KG1 (cell line): ENCODE results near the gene NECTIN1.

ENCODE experiments used
- DNase-seq: peaks from one replicate; lab custom pipeline; 2025; lab: John Stamatoyannopoulos, UW

Gene NECTIN1

GRCh38 chr11:119640541-119640940, 88.5 kb downstream of the NECTIN1 start:
- no peak for DNase-seq

- DNase-seq = no peak
Measured at GRCh38 chr11:119639642-119640205, 89.3 kb downstream of the NECTIN1 start.

GRCh38 chr11:119638851-119639250, 90.1 kb downstream of the NECTIN1 start:
- no peak for DNase-seq

GRCh38 chr11:119637481-119637880, 91.5 kb downstream of the NECTIN1 start:
- DNase-seq = no peak

GRCh38 chr11:119635776-119636175, 93.2 kb downstream of the NECTIN1 start:
- no peak for DNase-seq

DNA sequence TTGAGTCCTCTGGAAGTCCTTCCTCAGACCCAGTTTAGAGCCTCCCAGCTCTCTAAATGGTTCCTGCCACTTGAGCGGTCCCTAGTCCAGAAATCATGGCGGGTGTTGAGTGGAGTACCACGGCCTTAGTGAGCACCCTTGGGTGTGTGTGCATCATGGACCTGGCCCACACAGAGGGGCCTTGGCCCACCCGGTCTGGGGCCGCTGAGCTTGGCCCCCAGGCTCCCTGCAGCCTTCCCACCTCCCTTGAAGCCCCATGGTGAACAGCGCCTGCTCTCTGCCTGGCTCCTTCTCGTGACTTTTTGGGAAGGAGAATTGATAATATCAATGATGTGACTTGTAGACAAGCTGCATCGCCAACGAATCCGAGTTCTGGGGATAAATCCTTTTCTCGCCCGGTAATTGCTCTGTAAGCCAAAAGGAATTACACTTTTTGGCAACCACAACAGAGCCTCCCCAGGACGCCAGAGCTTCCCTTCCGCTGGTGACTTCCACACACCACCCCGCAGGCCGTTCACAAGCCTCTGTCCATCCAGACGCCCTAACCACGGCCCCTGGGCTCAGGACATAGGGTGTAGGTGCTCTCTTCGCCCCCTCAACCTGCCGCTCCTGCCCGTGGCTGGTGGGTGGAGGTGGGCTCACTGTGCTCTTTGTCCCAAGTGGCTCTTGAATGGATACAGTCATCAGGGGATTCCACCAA, 93.8 kb downstream of the NECTIN1 start:
- no peak for DNase-seq

DNA sequence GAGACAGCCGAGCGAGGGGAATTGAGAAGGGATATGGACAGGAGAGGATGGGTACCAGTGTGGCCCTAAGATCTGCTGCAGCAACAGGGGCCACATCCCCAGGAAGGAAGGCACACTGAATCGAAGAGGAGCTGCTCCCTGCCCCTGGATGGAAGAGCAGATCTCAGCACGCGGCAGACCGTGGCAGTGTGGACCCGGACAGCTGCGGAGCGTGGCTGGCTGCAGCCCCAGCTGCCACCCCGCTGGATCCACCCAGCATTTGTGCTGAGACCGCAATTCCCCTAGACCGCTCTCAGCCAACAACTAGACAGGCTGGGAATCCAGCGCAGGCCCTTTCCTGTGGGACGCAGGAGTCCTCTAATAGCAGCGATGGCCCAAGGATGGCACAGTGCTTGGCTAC, 94.7 kb downstream of the NECTIN1 start:
- no peak for DNase-seq

DNA sequence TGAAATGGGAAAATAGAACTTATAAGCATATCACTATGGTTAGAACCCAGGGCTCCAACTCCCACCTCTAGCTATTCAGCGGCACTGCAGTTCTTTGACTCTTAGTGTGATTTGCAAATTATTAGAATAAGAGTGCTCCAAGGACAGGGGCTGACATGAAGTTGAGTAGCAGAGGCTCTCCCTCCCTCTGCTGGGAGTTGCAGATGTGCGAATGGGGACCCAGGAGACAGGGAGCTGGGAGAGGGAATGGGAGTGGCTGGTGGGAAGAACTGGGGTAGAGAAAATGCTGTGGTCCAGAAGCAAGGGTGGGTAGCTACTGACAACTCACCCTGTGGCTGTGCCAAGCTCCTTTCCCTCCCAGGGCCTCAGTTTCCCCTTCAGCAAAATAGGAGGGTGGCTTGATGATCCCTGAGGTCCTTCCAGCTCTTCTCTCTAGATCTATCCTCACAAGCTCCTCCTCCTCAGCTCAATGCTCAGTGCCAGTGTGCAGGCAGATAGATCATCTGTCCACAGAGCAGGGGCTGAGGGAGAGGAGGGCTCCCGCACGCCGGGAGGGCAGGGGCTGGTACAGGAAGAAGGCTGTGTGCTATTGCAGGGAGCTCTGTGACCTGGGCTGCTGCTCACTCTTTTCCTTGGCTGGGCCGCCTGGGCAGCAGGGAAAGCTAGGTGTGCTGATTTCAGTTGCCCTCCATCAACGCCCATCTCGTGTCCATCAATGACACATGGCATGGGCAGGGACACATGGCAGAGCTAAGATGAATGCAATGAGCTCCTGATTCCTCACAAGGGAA, 99.0 kb downstream of the NECTIN1 start:
- DNase-seq = no peak

GRCh38 chr11:119629085-119629484, 99.9 kb downstream of the NECTIN1 start:
- no peak for DNase-seq

DNA sequence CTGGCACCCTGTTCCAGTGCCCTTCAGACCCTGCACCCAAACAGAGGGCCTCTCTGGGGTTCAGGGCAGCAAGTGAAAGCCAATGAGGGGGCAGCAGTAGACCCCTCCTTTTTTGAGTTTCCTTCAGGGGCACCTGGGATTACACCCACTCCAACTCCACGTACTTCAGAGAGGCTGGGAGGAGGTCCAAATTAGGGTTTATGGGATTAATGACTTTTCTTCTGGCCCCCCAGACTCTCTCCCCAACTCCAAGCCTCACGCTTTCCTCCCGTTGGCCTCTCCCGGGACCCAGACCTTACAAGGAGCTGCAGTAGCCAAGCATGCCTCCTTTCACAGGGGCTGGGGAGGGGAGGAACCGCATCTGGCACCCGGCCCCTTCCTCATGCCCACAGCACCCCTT, 101.7 kb downstream of the NECTIN1 start:
- no peak for DNase-seq

DNA sequence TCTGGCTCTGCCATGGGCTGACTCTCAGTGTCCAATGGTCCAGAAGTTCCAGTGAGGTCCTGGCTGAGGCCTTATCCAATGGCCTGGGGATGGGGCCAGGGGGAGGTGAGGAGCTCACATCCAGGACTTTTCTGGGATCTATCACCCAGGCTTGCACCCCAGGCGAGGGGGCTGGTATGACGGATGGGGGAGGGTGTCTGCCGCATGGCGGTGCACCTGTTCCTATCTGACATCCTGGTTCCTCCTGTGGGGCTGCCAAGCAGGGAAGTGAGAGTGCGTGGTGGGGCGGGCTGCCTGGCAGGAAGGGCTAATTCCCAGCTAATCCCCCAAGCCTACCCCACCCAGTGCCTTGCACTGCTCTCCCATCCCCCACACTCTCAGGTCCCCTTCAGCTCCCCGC, 102.1 kb downstream of the NECTIN1 start:
- DNase-seq = no peak

GRCh38 chr11:119626197-119626841, 102.7 kb downstream of the NECTIN1 start:
- DNase-seq = no peak

GRCh38 chr11:119625206-119625978, 103.6 kb downstream of the NECTIN1 start:
- no peak for DNase-seq

GRCh38 chr11:119624629-119625028, 104.4 kb downstream of the NECTIN1 start:
- no peak for DNase-seq

- DNase-seq = peak; percentile 13
Measured at GRCh38 chr11:119624102-119624615, 104.8 kb downstream of the NECTIN1 start.

DNA sequence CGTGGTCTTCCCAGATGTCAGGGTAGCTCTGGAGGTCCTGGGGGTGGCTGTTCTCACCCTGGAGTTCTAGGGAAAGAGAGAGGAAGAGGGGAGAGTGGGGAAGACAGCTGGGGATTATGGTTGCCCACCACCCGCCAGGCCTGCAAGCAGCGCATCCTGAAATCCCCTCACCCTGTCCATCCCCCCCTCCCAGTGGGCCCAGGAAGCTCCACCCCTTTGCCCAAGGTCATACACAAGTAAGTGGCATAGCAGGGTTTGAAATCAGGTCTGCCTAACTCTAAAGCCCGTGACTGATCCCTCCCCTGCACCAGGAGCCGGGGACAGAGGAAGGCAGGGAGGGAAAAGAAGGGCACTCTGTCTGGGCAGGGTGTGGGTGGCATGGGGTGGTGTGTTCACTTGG, 105.3 kb downstream of the NECTIN1 start:
- DNase-seq = no peak

DNA sequence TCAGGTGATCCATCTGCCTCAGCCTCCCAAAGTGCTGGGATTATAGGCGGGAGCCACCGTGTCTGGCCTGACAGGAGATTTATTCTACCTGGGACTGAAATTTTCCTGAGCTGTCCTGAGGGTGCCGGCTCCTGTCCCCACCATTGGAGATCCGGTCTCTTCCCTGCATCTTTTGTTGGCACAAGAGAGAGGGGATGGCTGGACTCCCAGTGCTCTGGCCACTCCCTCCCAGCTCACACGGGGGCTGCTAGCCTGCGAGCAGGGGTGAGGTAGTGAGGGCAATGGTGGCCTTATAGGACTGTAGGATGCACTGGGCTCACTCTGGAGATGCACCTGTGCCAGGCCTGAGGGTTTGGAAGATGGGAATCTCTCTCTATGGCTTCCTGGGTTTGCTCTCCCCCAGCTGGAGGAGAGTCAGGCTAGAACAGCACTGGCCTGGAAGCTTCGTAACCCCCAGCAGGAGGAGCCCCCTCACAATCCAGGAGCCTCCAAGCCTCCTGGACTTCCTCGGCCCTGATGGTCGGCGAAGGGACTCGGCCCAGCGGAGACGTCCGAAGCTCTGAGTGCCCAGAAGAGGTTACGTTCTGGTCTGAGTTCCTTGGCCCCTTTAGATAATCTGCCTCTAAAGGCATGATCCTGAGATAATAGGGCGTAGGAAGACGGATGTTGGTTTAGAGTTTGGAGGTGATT, 106.4 kb downstream of the NECTIN1 start:
- no peak for DNase-seq

DNA sequence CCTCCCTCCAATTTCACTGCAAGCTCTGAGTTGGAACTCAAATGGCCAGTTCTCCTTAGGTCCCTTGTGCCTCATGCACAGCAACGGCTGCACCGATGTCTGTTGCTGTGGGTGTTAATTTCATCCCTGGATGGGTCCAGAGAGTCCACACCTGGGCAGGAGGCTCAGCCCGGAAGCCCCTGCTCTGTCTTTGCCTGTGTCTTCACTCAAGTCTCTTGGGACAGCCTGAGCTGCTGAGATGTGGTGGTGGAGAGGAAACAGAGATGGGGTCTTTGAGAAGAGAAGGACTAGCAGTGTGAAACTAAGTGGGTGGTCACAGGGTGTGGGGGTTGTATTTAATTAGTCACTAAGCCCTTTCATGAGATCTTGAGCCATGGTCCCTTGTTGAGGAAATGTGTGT, 109.3 kb downstream of the NECTIN1 start:
- DNase-seq = no peak

GRCh38 chr11:119618208-119618909, 110.6 kb downstream of the NECTIN1 start:
- DNase-seq = no peak

- DNase-seq = no peak
Measured at GRCh38 chr11:119617340-119617713, 111.7 kb downstream of the NECTIN1 start.
